GM19452 (cell line): ENCODE results near the gene SIX3.

ENCODE experiments used
- ATAC-seq: cut with Tn5 transposase; IDR thresholded peaks from one replicate; pipeline ENCODE4 v1.9.1; 2021; ENCODE audit not compliant: unreplicated experiment

Gene SIX3

GRCh38 chr2:44954889-44955592 lies 13.5 kb downstream of the SIX3 start:
- ATAC-seq, result no peak

- no peak for ATAC-seq
Observed at GRCh38 chr2:44955593-44956392, 14.3 kb downstream of the SIX3 start.

- ATAC-seq, result no peak
Observed at GRCh38 chr2:44956843-44957242, 15.3 kb downstream of the SIX3 start.

- no peak for ATAC-seq
Observed at GRCh38 chr2:44957656-44958327, 16.3 kb downstream of the SIX3 start.

- no peak for ATAC-seq
Observed at GRCh38 chr2:44959855-44960254, 18.4 kb downstream of the SIX3 start.

GRCh38 chr2:44960871-44961270 lies 19.4 kb downstream of the SIX3 start:
- no peak for ATAC-seq

- no peak for ATAC-seq
Observed at GRCh38 chr2:44962176-44962695, 20.7 kb downstream of the SIX3 start.

- ATAC-seq, result no peak
Observed at GRCh38 chr2:44964752-44965236, 23.3 kb downstream of the SIX3 start.

GRCh38 chr2:44965684-44966083 lies 24.2 kb downstream of the SIX3 start:
- ATAC-seq, result no peak

- ATAC-seq, result no peak
Observed at GRCh38 chr2:44967056-44967455, 25.6 kb downstream of the SIX3 start.

GRCh38 chr2:44967727-44968432 lies 26.4 kb downstream of the SIX3 start:
- ATAC-seq, result no peak

GRCh38 chr2:44969936-44970335 lies 28.4 kb downstream of the SIX3 start:
- ATAC-seq, result no peak

GRCh38 chr2:44970846-44971450 lies 29.4 kb downstream of the SIX3 start:
- no peak for ATAC-seq

GRCh38 chr2:44972771-44973535 lies 31.5 kb downstream of the SIX3 start:
- ATAC-seq, result no peak

- ATAC-seq, result no peak
Observed at GRCh38 chr2:44974064-44974715, 32.7 kb downstream of the SIX3 start.

GRCh38 chr2:44975571-44976450 lies 34.3 kb downstream of the SIX3 start:
- ATAC-seq, result no peak

- no peak for ATAC-seq
Observed at GRCh38 chr2:44979581-44979980, 38.1 kb downstream of the SIX3 start.
